Mucosa of stomach (tissue), 1 donor: ENCODE data around the gene ERFL.

Source experiments
- H3K27me3 ChIP-seq: one replicate; pipeline ENCODE4 v1.7.0; 2013; ENCODE audit warnings: mild to moderate bottlenecking, low read length; ENCODE audit not compliant: control insufficient read depth, insufficient read depth
- H3K36me3 ChIP-seq: one replicate; pipeline ENCODE4 v1.7.0; 2013; ENCODE audit warnings: low read length; ENCODE audit not compliant: control insufficient read depth, insufficient read depth
- H3K4me1 ChIP-seq: one replicate; pipeline ENCODE4 v1.7.0; 2013; ENCODE audit warnings: mild to moderate bottlenecking, low read length; ENCODE audit not compliant: control insufficient read depth, insufficient read depth
- H3K4me3 ChIP-seq: one replicate; pipeline ENCODE4 v1.7.0; 2013; ENCODE audit warnings: low read length
- H3K9ac ChIP-seq: one replicate; pipeline ENCODE4 v1.7.0; 2013; ENCODE audit warnings: mild to moderate bottlenecking, low read length, moderate library complexity
- H3K9me3 ChIP-seq: one replicate; pipeline ENCODE4 v1.7.0; 2013; ENCODE audit warnings: mild to moderate bottlenecking, low read length, moderate library complexity; ENCODE audit not compliant: control insufficient read depth
- donor health status: Pancreatic carcinoma.

Gene ERFL

DNA sequence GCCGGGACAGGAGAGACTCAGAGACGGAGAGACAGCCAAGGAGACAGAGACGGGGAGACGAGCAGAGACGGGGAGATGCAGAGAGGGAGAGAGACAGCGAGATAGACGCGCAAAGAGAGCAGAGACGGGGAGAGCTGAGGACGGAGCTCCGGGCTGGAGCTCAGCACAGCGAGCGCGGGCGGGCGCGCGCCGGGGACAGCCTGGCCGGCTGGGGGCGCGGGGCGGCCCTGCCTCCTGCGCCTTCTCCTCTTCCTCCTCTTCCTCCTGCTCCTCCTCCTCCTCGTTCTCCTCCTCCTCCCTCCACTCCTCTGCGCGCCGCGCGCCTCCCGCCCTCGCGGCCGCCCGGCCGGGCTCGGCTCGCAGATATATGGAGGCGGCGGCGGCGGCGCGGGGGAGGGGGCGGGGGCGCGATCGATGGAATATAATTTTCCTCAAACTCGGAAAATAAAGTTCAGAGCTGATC is at the start of gene ERFL:
TSS of gene ERFL (minus strand) at position 229 of the 463 bp plus-strand sequence. CDS start 15,530 bp downstream, outside the sequence.
- H3K4me1 ChIP-seq, result peaks cover 24% of the 10 kb centered on the region
- peak within 1 kb of the TSS; percentile 20 for H3K4me3 ChIP-seq
- no peaks in the 10 kb centered on the region for H3K9me3 ChIP-seq
- H3K27me3 ChIP-seq, result peaks cover 83% of the 10 kb centered on the region
- H3K9ac ChIP-seq, result peak within 1 kb of the TSS; percentile 43
- H3K36me3 ChIP-seq, result no peaks in the 10 kb centered on the region

DNA sequence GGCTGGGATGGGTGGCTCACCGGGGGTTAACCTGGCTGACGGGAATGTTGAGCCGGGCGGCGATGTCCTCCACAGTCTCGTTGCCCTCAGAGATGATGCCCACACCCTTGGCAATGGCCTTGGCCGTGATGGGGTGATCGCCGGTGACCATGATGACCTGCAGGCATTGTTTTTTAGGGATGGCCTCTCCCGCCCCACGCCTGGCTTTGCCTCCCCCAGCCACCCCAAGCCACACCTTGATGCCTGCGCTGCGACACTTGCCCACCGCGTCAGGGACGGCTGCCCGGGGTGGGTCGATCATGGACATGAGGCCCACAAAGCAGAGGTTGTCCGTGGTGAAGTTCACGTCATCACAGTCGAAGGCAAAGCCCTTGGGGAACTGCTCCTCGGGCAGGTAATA is 49.7 kb upstream of the ERFL start:
- H3K4me1 ChIP-seq, result no peaks in the 10 kb centered on the region

DNA sequence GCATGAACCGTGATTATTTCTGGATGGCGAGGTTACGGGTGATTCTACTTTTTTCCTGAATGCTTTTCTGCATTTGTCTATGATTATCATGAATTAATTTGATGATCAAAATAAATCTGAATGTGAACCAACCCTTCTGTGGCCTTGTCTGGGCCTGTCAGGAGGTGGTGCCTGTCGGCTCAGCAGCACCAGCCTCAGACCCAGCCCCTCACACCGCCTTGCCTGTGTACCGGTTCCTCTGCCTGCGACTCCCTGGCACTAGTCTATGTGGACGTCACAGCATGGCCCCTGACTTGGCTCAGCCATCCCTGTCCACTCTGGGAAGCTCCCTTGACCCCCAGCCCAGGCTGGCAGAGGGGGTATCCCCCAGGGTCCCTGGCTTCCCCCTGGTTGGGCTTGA is 46.4 kb upstream of the ERFL start:
- H3K9me3 ChIP-seq, result no peaks in the 10 kb centered on the region
- H3K4me1 ChIP-seq, result no peaks in the 10 kb centered on the region
- H3K9ac ChIP-seq, result no peak overlapping the region
- H3K27me3 ChIP-seq, result no peaks in the 10 kb centered on the region
- H3K4me3 ChIP-seq, result no peak overlapping the region
- no peaks in the 10 kb centered on the region for H3K36me3 ChIP-seq

More for the DNA sequence above, 49.7 kb upstream of the ERFL start:
- Histone ChIP-seq H3K27me3 (no peaks in the 10 kb centered on the region), H3K9me3 (no peaks in the 10 kb centered on the region), H3K9ac (no peak overlapping the region), H3K4me3 (no peak overlapping the region), H3K36me3 (no peaks in the 10 kb centered on the region)

DNA sequence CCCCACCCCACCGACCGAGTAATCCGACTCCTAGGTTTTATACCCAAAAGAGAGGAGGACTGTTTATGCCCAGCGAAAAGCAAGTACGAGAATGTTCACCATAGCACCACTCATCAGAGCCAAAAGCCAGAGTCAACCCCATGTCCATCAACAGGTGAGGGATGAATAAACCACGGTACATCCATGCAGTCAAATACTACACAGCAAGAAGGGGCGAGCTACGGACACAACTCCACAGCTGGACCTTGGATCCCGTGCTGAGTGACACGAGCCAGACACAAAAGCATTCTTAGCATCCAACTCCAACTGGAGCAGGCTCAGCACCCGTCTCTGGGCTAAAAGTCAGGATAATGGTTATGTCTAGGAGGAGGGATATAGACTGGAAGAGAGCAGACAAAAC is 43.1 kb upstream of the ERFL start:
- H3K9me3 ChIP-seq, result no peaks in the 10 kb centered on the region
- no peak overlapping the region for H3K9ac ChIP-seq
- H3K27me3 ChIP-seq, result peaks cover 5% of the 10 kb centered on the region
- H3K4me1 ChIP-seq, result no peaks in the 10 kb centered on the region
- no peaks in the 10 kb centered on the region for H3K36me3 ChIP-seq
- H3K4me3 ChIP-seq, result no peak overlapping the region

DNA sequence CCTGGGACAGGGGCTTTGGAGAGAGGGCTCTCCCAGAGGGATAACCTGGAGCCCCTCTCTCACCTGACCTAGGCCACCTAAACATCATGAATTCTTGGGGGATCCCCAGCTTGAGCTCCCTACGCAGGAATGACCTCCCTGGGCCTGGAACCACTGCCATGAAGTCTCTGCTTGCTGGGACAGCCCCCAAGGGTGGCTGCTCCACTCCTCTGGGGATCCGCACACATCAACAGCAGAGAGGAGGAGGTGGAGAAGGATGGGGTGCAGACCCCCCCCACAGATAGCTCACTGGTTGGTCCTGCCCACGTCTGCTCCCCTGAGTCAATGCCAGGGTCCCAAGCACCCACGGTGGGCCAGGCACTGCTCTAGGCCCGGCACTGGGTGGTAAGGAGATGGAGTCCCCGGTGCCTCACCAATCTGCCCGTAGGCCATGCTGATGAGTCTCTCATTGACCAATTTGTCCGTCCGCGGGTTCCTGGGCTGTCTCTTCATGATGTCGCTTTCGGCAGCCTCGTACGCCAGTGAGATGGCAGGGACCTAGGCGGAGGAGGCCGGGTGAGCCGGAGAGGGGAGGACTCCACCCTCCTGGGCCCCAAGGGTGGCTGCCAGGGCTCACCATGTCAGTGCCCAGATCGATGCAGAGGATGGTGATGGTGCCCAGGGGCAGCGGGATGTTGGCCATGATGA is 41.7 kb upstream of the ERFL start:
- Histone ChIP-seq H3K36me3 (no peaks in the 10 kb centered on the region), H3K4me1 (no peaks in the 10 kb centered on the region), H3K9ac (no peak overlapping the region), H3K4me3 (no peak overlapping the region), H3K27me3 (peaks cover 7% of the 10 kb centered on the region), H3K9me3 (no peaks in the 10 kb centered on the region)

DNA sequence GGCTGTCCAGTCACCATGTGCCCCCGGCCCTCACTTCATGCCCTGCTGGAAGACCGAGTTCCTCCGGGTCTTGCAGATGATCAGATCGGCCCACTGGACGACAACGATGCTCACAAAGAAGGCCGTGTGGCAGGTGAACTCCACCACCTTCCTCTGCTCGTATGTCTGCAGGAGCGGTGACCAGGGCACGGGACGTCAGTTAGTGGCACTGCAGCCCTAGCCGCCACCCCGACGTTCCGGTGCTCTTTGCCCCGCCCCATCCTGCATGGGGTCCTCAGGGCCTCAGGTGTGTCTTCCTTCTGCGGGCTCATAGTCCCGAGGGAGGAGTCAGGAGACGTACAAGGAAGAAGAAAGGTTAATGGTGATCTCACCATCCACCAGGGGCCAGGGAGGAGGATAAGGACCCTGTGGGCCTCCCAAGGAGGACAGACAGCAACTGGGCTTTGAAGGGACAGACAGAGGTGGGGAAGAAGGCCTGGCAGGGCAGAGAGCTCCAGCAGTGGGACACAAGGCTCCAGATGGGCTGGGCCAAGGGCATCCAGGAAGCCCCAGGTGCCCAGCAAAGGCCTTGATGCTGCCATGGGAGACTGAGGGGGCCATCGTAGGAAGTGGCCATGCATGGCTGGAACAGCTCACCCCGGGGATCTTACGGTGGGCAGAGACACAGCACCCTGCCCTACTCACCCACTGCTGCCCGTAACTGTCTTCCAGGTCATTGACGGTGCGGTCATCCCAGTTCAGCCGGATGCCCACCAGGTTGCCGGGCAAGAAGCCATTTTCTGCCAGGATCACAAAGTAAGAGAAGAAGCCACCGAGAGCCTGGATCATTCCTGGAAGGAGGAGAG is 40.7 kb upstream of the ERFL start:
- Histone ChIP-seq H3K4me3 (no peak overlapping the region), H3K9me3 (no peaks in the 10 kb centered on the region), H3K9ac (no peak overlapping the region), H3K36me3 (no peaks in the 10 kb centered on the region), H3K4me1 (no peaks in the 10 kb centered on the region), H3K27me3 (peaks cover 7% of the 10 kb centered on the region)

DNA sequence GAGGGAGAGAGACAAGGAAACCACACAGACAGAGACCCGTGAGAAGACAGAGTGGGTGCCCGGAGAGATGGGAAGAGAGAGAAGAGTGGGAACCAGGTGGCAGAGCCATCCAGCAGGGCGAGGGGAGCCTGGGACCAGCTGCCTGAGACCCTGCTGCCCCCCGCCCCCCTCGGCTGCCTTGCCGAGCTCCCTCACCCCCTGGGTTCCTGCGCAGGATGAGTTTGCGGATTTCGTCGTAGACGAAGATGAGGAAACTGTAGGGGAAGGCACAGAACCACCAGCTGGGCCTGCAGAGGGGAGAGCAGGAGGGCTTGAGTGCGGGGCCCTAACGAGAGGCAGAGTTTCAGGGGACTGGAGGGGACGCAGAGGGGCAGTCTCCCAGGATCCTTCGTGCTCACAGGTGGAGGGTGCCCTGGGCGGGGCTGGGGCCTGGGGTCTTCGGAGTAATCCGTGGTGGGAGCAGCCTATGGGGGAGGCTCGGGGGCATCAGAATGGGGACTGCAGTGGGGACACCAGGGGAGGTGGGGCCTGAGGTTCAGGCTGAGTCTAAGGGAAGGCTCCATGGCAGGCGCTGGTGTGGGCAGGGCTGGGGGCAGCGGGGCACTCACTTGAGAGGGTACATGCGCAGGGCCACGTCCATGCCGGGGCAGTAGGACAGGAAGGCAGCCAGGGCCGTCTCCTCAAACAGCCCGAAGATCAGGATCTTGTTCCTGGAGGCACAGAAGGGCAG is 39.0 kb upstream of the ERFL start:
- no peak overlapping the region for H3K9ac ChIP-seq
- no peak overlapping the region for H3K4me3 ChIP-seq
- no peaks in the 10 kb centered on the region for H3K9me3 ChIP-seq
- no peaks in the 10 kb centered on the region for H3K36me3 ChIP-seq
- peaks cover 7% of the 10 kb centered on the region for H3K27me3 ChIP-seq
- no peaks in the 10 kb centered on the region for H3K4me1 ChIP-seq

DNA sequence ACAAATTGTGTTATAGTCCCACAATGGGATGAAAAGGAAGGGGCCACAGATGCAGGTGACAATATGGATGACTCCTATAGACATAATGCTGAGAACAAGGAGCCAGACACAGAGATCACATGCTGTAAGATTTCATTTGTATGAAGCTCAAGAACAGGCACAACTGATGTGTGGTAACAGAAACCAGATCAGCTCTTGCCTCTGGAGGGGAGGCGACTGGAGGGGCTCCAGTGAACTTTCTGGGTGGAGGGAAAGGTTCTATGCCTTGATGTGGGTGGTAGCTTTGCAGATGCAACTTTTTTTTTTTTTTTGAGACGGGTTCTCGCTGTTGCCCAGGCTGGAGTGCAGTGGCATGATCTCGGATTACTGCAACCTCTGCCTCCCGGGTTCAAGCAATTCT is 36.9 kb upstream of the ERFL start:
- H3K4me3 ChIP-seq, result no peak overlapping the region
- no peaks in the 10 kb centered on the region for H3K36me3 ChIP-seq
- peaks cover 7% of the 10 kb centered on the region for H3K27me3 ChIP-seq
- no peak overlapping the region for H3K9ac ChIP-seq
- H3K9me3 ChIP-seq, result no peaks in the 10 kb centered on the region
- H3K4me1 ChIP-seq, result no peaks in the 10 kb centered on the region

DNA sequence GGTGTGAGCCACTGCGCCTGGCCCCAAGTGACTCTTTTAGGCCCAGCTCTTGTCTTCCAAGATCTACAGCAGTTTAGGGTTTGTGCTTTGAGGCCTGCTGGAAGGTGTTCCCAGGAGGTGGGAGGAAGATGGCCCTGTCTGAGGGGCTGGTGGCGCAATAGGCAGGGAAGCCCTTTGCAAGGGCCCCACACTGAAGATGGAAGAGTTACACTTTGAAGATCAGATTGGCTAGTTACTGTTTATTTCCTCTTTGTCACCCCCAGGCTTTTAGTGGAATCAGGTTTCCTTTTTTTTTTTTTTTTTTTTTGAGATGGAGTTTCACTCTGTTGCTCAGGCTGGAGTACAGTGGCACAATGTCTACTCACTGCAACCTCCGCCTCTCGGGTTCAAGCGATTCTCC is 32.7 kb upstream of the ERFL start:
- Histone ChIP-seq H3K9me3 (no peaks in the 10 kb centered on the region), H3K27me3 (no peaks in the 10 kb centered on the region), H3K9ac (no peak overlapping the region), H3K36me3 (no peaks in the 10 kb centered on the region), H3K4me3 (no peak overlapping the region), H3K4me1 (peaks cover 24% of the 10 kb centered on the region)

DNA sequence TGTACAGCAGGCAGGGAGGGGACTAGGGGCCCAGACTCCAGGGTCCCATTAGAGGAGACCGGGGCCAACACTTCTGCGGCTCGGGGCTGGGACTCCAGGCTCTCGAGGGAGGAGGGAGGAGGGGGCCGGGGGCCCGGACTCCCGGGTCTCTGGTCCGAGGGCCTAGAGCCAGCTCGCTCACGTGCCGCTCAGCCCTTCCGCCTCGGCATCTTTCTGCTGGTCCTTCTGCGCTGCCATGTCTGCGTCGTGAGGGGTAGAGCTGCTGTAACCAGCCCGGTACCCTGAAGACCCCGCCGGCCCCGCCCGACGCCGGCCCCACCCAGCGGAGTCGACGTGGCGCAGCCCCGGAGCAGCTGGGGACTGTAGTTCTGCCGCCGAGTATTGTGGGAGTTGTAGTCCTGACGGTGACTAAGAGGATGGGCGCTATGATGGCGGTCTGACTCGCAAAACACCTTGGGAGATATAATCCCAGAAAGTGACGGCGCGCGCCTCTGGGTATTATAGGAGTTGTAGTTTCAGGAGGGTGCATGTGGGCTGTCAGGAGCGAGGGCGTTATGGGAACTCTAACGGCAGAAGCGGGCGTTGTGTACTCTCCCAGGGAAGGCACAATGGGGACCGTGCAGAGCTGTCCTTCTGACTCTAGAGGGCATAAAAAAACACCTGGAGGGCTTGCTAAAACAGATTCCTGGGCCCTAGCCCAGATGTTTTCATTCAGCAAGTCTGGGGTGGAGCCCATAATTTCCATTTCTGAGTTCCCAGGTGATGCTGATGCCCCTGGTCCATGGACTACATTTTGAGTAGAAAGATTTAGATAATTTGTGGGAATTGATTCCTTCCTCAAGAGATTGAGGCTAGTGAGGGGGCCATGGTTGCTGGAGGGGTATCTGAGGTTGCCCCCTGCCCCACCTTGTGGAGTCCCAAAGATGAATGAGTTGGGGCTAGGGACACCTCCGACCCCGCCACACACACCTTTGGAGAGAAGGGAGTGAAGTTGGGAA is 31.1 kb upstream of the ERFL start, which contains the start of gene RABAC1:
TSS of gene RABAC1 (minus strand) at position 266 of the 998 bp plus-strand sequence. CDS start at position 237, 29 bp downstream.
- H3K36me3 ChIP-seq, result no peaks in the 10 kb centered on the region
- H3K4me3 ChIP-seq, result peak within 1 kb of the TSS; percentile 81
- H3K9ac ChIP-seq, result peak within 1 kb of the TSS; percentile 92
- peaks cover 30% of the 10 kb centered on the region for H3K4me1 ChIP-seq
- H3K9me3 ChIP-seq, result no peaks in the 10 kb centered on the region
- H3K27me3 ChIP-seq, result no peaks in the 10 kb centered on the region
